CD4-positive, alpha-beta T cell treated with Interleukin-15 for 4 hours (primary cell): ENCODE data around the gene TMEM92.
"Not testable (repeated sequence)": the region's sequence is repeated elsewhere in the genome, so short reads cannot be mapped to it uniquely, and the experiment has no call there.

Experiments
- DNase-seq: peaks from one replicate; pipeline ENCODE4 v3.0.0-alpha.2; 2020; ENCODE audit warnings: low spot score

Gene TMEM92

GRCh38 chr17:50301891-50302584 lies 27.8 kb downstream of the TMEM92 start:
- no peak for DNase-seq

- no peak for DNase-seq
These were observed 28.8 kb downstream of the TMEM92 start for GRCh38 chr17:50303051-50303450.

DNA sequence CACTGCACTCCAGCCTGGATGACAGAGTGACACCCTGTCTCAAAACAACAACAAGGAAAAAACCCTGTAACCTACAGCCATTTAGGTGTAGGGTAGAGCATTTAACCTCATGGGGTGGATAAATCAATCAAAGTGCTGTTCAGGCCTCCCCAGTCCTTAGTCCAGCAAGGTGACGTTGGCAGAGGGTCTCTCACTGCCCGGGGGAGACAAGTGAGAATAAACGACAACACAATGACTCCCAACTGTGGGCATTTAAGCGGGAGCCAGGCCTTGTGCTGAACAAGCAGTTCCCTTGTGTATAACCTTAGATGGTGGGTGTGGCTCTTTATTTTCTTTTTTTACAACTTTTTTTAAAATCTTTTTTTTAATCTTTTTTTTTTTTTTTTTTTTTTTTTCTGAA lies 29.3 kb downstream of the TMEM92 start:
- no peak for DNase-seq

GRCh38 chr17:50304781-50305404 lies 30.6 kb downstream of the TMEM92 start:
- DNase-seq: no peak

DNA sequence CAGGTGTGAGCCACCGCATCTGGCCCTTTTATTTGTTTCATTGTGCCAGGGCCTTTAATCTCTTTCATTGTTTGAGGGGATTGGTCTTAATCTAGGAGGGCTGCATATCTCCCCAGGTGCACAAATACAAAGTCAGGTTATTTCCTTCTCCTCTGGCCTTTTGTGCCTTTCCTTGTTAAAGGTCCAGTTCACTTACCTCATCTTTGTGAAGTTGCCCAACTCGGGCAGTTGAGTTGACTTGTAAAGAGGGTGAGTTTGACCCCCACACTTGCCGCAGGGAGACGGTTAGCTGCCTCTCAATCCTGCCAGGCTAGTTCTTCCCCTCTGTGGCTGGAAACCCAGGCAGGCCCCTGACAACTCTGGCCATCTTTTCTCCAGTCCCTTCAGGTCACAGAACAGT lies 33.4 kb downstream of the TMEM92 start:
- DNase-seq: no peak

DNA sequence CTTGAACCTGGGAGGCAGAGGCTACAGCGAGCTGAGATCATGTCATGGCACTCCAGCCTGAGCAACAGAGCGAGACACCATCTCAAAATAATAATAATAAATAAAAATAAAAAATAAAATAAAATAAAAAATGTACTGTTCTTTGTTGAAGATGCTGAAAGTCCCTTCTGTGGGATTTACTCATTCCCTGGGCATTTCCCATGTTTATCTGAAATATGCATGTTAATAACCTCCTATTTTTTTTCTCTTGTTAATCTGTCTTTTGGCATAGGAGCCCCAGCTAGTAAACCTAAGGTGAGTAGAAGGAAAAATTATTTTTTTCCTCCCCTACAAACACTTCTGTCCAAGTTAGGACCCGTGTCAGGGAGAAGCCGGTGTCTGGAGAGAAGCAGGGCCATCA lies 34.4 kb downstream of the TMEM92 start:
- DNase-seq: no peak

- no peak for DNase-seq
These were observed 36.3 kb downstream of the TMEM92 start for GRCh38 chr17:50310455-50311111.

DNA sequence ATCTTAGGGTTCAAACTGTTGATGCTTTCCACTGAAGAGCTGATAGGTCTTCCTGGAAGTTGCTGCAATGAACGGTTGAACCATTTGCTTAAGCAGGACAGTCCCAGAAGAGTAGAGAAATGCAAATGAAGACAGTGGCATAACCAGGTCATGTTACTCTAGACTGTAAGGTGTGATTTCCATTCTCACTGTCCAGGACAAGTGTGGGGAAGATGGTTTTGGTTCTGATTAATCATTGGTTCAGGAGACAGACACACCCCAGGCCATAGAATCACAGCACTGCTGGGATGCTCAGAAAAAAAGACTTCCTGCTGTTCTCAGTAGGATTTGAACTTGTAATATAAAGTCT lies 36.8 kb downstream of the TMEM92 start:
- no peak for DNase-seq

GRCh38 chr17:50311483-50311882 lies 37.2 kb downstream of the TMEM92 start:
- no peak for DNase-seq

GRCh38 chr17:50312308-50312707 lies 38.0 kb downstream of the TMEM92 start:
- DNase-seq: no peak

GRCh38 chr17:50314456-50315011 lies 40.3 kb downstream of the TMEM92 start:
- no peak for DNase-seq

- DNase-seq: no peak
These were observed 41.8 kb downstream of the TMEM92 start for GRCh38 chr17:50316016-50316587.

GRCh38 chr17:50316660-50317059 lies 42.4 kb downstream of the TMEM92 start:
- DNase-seq: not testable (repeated sequence)

GRCh38 chr17:50317121-50317520 lies 42.9 kb downstream of the TMEM92 start:
- no peak for DNase-seq

DNA sequence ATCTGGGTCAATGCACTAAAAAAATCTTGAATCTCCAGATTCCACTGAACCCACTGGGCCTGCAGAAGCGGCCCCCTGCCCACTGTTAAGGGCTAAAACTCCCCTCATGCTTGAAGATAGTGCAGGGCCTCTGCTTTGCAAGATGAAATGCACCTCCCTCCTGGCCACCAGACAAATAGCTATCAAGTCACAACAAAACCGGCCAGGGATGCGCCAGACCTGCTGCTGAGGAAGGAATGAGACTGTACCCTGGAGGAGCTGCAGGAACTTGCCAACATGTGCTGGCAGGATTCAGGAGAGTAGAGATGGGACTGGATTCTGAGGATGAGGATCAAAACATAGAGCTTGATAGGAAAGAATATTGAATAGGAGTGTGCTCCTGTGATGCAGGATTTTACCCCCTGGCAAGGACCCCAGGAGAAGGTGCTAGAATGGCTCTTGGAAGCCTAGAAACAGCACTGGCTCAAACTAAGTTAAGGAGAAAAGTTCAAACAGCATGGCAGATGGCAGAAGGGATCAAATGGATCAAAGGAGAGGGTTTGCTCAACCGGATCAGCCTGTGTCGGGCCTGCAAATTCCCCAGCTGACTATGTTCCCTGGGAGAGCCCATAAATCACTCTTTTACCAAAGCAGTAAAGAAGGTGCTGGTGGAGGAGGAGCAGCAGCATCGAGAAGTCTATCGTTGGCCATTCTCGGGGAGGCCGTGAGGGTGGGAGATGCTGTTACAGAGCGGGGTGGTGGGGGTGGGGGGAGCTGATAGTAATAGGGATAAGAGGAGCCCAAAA lies 44.4 kb downstream of the TMEM92 start:
- no peak for DNase-seq

DNA sequence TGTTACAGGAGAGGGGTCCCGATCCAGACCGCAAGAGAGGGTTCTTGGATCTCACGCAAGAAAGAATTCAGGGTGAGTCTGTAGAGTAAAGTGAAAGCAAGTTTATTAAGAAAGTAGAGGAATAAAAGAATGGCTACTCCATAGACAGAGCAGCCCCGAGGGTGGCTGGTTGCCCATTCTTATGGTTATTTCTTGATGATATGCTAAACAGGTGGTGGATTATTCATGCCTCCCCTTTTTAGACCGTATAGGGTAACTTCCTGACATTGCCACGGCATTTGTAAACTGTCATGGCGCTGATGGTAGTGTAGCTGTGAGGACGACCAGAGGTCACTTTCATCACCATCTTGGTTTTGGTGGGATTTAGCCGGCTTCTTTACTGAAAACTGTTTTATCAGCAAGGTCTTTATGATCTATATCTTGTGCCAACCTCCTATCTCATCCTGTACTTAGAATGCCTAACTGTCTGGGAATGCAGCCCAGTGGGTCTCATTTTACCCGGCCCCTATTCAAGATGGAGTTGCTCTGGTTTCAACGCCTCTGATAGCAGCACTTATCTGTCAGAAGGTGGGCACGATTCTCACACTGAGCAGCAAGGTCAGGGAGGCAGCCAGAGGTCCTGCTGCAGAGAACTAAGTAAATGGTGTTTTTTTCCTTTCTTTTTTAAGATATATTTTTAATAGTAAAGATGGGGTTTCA lies 45.2 kb downstream of the TMEM92 start:
- DNase-seq: no peak

- no peak for DNase-seq
These were observed 48.0 kb downstream of the TMEM92 start for GRCh38 chr17:50322271-50322670.

GRCh38 chr17:50323060-50323459 lies 48.8 kb downstream of the TMEM92 start:
- no peak for DNase-seq

DNA sequence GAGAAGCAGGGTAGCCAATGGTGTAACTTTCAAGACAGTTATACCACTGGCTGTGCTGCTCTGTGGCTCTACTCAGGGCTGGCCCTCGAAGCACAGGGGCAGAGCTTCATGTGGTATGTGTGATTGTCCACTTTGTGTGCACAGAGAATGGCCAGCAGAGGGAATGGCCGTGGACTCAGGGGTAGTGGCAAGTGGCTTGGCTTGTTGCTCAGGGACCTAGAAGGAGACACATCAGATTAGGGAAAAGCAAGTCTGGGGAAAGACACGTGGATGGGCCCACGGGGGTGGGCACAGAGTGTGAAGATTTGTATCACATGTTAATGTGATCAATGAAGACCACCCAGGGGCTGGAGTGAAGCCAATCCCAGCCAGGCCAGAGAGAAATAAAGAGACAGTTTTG lies 51.6 kb downstream of the TMEM92 start:
- DNase-seq: no peak

- no peak for DNase-seq
These were observed 52.6 kb downstream of the TMEM92 start for GRCh38 chr17:50326831-50327364.
